Gastrocnemius medialis (tissue), 4 donors: ENCODE results near the gene SIL1. TPM values are rescaled to one million over a fixed set of nuclear protein-coding genes. Genes with fewer than 3 reads are reported as not detected.

Experiments
- ATAC-seq, 2 donors: fragments of 150-250 bp; one replicate each; pipeline ENCODE4 v1.9.1; 2016
- DNase-seq, 2 donors: peaks; one replicate each; pipeline ENCODE4 v3.0.0-alpha.2; 2019
- H3K27ac ChIP-seq, 4 donors: fragments of 200-600 bp; sonication (generic); 1 replicate in 1 of 4; 2 replicates in 3 of 4; pipeline ENCODE4 v1.5.1; 2016 to 2018; ENCODE audit warnings: mild to moderate bottlenecking in 2 of 4, moderate library complexity in 1 of 4
- H3K27me3 ChIP-seq, 3 donors: fragments of 200-600 bp; sonication (generic) in 2 of 3; 1 replicate in 1 of 3; 2 replicates in 2 of 3; pipeline versions ENCODE4 v1.5.1 to v1.6.0; 2016 to 2019; ENCODE audit warnings: mild to moderate bottlenecking in 1 of 3, moderate library complexity in 1 of 3
- H3K36me3 ChIP-seq, 2 donors: fragments of 200-600 bp; sonication (generic) in 1 of 2; one replicate each; pipeline ENCODE4 v1.5.1; 2017 to 2018
- H3K4me1 ChIP-seq, 2 donors: fragments of 200-600 bp; sonication (generic) in 1 of 2; one replicate each; pipeline ENCODE4 v1.5.1; 2016 to 2017; ENCODE audit warnings: mild to moderate bottlenecking in 2 of 2
- H3K4me3 ChIP-seq, 4 donors: fragments of 200-600 bp; sonication (generic) in 3 of 4; 1 replicate in 1 of 4; 2 replicates in 3 of 4; pipeline ENCODE4 v1.5.1; 2016 to 2019; ENCODE audit warnings: mild to moderate bottlenecking in 2 of 4
- H3K9me3 ChIP-seq, 3 donors: fragments of 200-600 bp; sonication (generic) in 2 of 3; 1 replicate in 1 of 3; 2 replicates in 2 of 3; pipeline ENCODE4 v1.5.1; 2016 to 2019
- POLR2A ChIP-seq, 2 donors: fragments of 450-650 bp; IDR thresholded peaks; one replicate each; pipeline ENCODE4 v1.6.1; 2017; ENCODE audit warnings: antibody characterized with exemption in 2 of 2, mild to moderate bottlenecking in 2 of 2, moderate library complexity in 2 of 2
- in situ Hi-C, 4 donors: fragments of 200-750 bp; cut with MboI; loops; one replicate each; pipeline versions ENCODE4 v1.15.0 to v1.8.0; 2017; ENCODE audit warnings: low sequenced_read_pairs in 4 of 4
- intact Hi-C: fragments of 100-400 bp; cut with DNase I; formaldehyde crosslinking; loops from one replicate; pipeline ENCODE4 v1.15.1; 2023; ENCODE audit warnings: low total_unique reads
- total RNA-seq, 4 donors: library from RNA; depleted of rRNA; stranded (reverse); fragments of >200 nt; gene quantifications; one replicate each; pipeline versions ENCODE4 v1.1.0 to v1.2.3, GENCODE V29; 2016
- TF ChIP-seq, protein P1 (sequence below), 5 experiments: fragments of 450-650 bp in 3 of 5; fragments of 200-600 bp in 2 of 5; sonication (generic) in 2 of 5; IDR thresholded peaks in 4 of 5; conservative IDR thresholded peaks in 1 of 5; 1 replicate in 4 of 5; 2 replicates in 1 of 5; pipeline ENCODE4 v1.5.1; 2016 to 2019; ENCODE audit warnings: antibody characterized with exemption in 5 of 5, mild to moderate bottlenecking in 3 of 5, moderate library complexity in 3 of 5

The SIL1 gene
- total RNA-seq, 4 donors from 2014 or later = 36.6 to 52.6 (median 48.2) TPM

GRCh38 chr5:138927979-138928378 lies 270.2 kb downstream of the SIL1 start:
- peaks cover 8 to 9% of the 10 kb centered on the region in 2 donors for H3K4me1 ChIP-seq
- H3K9me3 ChIP-seq = no peaks in the 10 kb centered on the region
- peak overlapping the region in 2 of 4 donors; percentile 2 to 22 for H3K27ac ChIP-seq
- peaks cover 0 to 73% of the 10 kb centered on the region in 2 donors for H3K36me3 ChIP-seq
- TF ChIP-seq, protein P1, sequence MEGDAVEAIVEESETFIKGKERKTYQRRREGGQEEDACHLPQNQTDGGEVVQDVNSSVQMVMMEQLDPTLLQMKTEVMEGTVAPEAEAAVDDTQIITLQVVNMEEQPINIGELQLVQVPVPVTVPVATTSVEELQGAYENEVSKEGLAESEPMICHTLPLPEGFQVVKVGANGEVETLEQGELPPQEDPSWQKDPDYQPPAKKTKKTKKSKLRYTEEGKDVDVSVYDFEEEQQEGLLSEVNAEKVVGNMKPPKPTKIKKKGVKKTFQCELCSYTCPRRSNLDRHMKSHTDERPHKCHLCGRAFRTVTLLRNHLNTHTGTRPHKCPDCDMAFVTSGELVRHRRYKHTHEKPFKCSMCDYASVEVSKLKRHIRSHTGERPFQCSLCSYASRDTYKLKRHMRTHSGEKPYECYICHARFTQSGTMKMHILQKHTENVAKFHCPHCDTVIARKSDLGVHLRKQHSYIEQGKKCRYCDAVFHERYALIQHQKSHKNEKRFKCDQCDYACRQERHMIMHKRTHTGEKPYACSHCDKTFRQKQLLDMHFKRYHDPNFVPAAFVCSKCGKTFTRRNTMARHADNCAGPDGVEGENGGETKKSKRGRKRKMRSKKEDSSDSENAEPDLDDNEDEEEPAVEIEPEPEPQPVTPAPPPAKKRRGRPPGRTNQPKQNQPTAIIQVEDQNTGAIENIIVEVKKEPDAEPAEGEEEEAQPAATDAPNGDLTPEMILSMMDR (IDR thresholded peaks at IDR 0.05 in 4 of 5, conservative IDR thresholded peaks at IDR 0.05 in 1 of 5) = no peak
- TF ChIP-seq POLR2A (IDR thresholded peaks at IDR 0.05) = no peak
- no peaks in the 10 kb centered on the region for H3K27me3 ChIP-seq
- ATAC-seq (peak in 1 of 2 donors; percentile 43), DNase-seq (peak in 1 of 2 donors; percentile 50)
- intact Hi-C loops (no loop called here), in situ Hi-C loops (no loop called here)
- no peak overlapping the region for H3K4me3 ChIP-seq

- H3K36me3 ChIP-seq = peaks cover 0 to 69% of the 10 kb centered on the region in 2 donors
- ATAC-seq (no peak), DNase-seq (no peak)
- no peak overlapping the region for H3K4me3 ChIP-seq
- in situ Hi-C loops = no loop called here
- intact Hi-C loops = no loop called here
- peak overlapping the region in 1 of 4 donors; percentile 2 for H3K27ac ChIP-seq
- H3K9me3 ChIP-seq = no peaks in the 10 kb centered on the region
- H3K27me3 ChIP-seq = no peaks in the 10 kb centered on the region
- H3K4me1 ChIP-seq = peaks cover 8 to 9% of the 10 kb centered on the region in 2 donors
- TF ChIP-seq POLR2A (IDR thresholded peaks at IDR 0.05) = no peak
- TF ChIP-seq, protein P1 (IDR thresholded peaks at IDR 0.05 in 4 of 5, conservative IDR thresholded peaks at IDR 0.05 in 1 of 5) = no peak
Measured at GRCh38 chr5:138927544-138927943, 270.6 kb downstream of the SIL1 start.

- peak overlapping the region in 1 of 4 donors; percentile 1 for H3K27ac ChIP-seq
- H3K4me1 ChIP-seq = peaks cover 8 to 9% of the 10 kb centered on the region in 2 donors
- peaks cover 0 to 62% of the 10 kb centered on the region in 2 donors for H3K36me3 ChIP-seq
- no peak overlapping the region for H3K4me3 ChIP-seq
- intact Hi-C loops = no loop called here
- in situ Hi-C loops = no loop called here
- no peaks in the 10 kb centered on the region for H3K9me3 ChIP-seq
- H3K27me3 ChIP-seq = no peaks in the 10 kb centered on the region
- no peak for ATAC-seq
- no peak for DNase-seq
- TF ChIP-seq, protein P1 (IDR thresholded peaks at IDR 0.05 in 4 of 5, conservative IDR thresholded peaks at IDR 0.05 in 1 of 5) = no peak
- TF ChIP-seq POLR2A (IDR thresholded peaks at IDR 0.05) = no peak
Measured at GRCh38 chr5:138926688-138927448, 271.3 kb downstream of the SIL1 start.

DNA sequence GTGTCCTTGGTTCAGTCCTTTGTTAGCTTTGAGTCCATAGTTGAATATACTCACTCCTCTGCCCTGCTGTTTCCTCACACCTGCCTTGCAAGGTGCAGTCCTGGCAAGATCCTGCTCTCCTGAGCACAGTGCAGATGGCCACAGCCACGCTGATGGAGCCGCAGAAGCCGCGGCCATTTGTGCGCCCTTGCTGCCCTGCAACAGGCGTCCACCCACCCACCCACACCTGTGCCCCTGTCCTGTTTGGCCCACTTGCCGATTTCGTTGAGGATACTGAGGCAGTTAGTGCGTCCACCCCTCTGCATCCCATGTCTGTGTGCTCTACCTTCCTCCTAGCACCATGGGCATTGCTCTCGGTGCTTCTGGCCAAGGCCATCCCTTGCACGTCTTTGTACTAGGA lies 271.9 kb downstream of the SIL1 start:
- Histone ChIP-seq H3K27ac (no peak overlapping the region), H3K4me1 (peaks cover 8 to 9% of the 10 kb centered on the region in 2 donors), H3K27me3 (no peaks in the 10 kb centered on the region), H3K4me3 (no peak overlapping the region), H3K36me3 (peaks cover 0 to 56% of the 10 kb centered on the region in 2 donors), H3K9me3 (no peaks in the 10 kb centered on the region)
- ATAC-seq (no peak), DNase-seq (no peak)
- intact Hi-C loops (no loop called here), in situ Hi-C loops (no loop called here)
- no peak for TF ChIP-seq POLR2A (IDR thresholded peaks at IDR 0.05)
- TF ChIP-seq, protein P1 (IDR thresholded peaks at IDR 0.05 in 4 of 5, conservative IDR thresholded peaks at IDR 0.05 in 1 of 5) = no peak
